Hepatocyte (in vitro differentiated cells): ENCODE data around the gene TNFSF4. TPM values are rescaled to one million over a fixed set of nuclear protein-coding genes. Genes with fewer than 3 reads are reported as not detected.

Experiments used
- DNase-seq: peaks from one replicate; pipeline ENCODE4 v3.0.0-alpha.2; 2016; ENCODE audit warnings: low spot score
- H2AFZ ChIP-seq: fragments of 200-600 bp; sonication (generic); 2 replicates; pipeline ENCODE4 v1.6.0; 2016; ENCODE audit warnings: antibody characterized with exemption, mild to moderate bottlenecking
- H3K27ac ChIP-seq: fragments of 200-600 bp; sonication (generic); 2 replicates; pipeline ENCODE4 v1.5.1; 2016; ENCODE audit warnings: mild to moderate bottlenecking
- H3K27me3 ChIP-seq: fragments of 200-600 bp; sonication (generic); 2 replicates; pipeline ENCODE4 v1.6.1; 2016
- H3K36me3 ChIP-seq: fragments of 200-600 bp; sonication (generic); replicated peaks from 2 replicates; pipeline ENCODE4 v1.5.1; 2016; ENCODE audit warnings: low read depth; ENCODE audit not compliant: insufficient read depth
- H3K4me1 ChIP-seq: fragments of 200-600 bp; sonication (generic); 2 replicates; pipeline ENCODE4 v1.5.1; 2016; ENCODE audit warnings: mild to moderate bottlenecking, moderate library complexity; ENCODE audit not compliant: insufficient read depth
- H3K4me2 ChIP-seq: fragments of 200-600 bp; sonication (generic); 2 replicates; pipeline ENCODE4 v1.6.0; 2016
- H3K4me3 ChIP-seq: fragments of 200-600 bp; sonication (generic); 2 replicates; pipeline ENCODE4 v1.5.1; 2016; ENCODE audit warnings: mild to moderate bottlenecking
- H3K79me2 ChIP-seq: fragments of 200-600 bp; sonication (generic); 2 replicates; pipeline ENCODE4 v1.6.0; 2017; ENCODE audit warnings: mild to moderate bottlenecking
- H3K9me2 ChIP-seq: fragments of 200-600 bp; sonication (generic); replicated peaks from 2 replicates; pipeline ENCODE4 v1.6.0; 2017; ENCODE audit warnings: mild to moderate bottlenecking; ENCODE audit not compliant: insufficient read depth
- H3K9me3 ChIP-seq: fragments of 200-600 bp; sonication (generic); 2 replicates; pipeline ENCODE4 v1.5.1; 2016; ENCODE audit warnings: low read depth, mild to moderate bottlenecking
- H4K20me1 ChIP-seq: fragments of 200-600 bp; sonication (generic); 2 replicates; pipeline ENCODE4 v1.6.0; 2016; ENCODE audit warnings: mild to moderate bottlenecking; ENCODE audit not compliant: insufficient read depth, poor library complexity, severe bottlenecking
- EZH2 ChIP-seq: fragments of 200-600 bp; sonication (generic); IDR thresholded peaks from 2 replicates; pipeline ENCODE4 v1.6.1; 2016; ENCODE audit warnings: antibody characterized with exemption, mild to moderate bottlenecking, borderline replicate concordance
- EZH2phosphoT487 ChIP-seq: fragments of 200-600 bp; sonication (generic); IDR thresholded peaks from one replicate; pipeline ENCODE4 v1.6.1; 2018; ENCODE audit warnings: antibody characterized with exemption, mild to moderate bottlenecking, low read depth, moderate library complexity; ENCODE audit not compliant: unreplicated experiment, severe bottlenecking
- WGBS: methylation state at CpG from one replicate; pipeline ENCODE4 v1.1.6; 2016; ENCODE audit warnings: low lambda C conversion rate; ENCODE audit errors: missing lambda C conversion rate; 5-methylcytosine and 5-hydroxymethylcytosine counted together
- polyA plus RNA-seq: library from polyadenylated mRNA; unstranded; fragments of >200 nt; fragmentation: Nextera tagmentation; extraction: Ambion mirVana; gene quantifications from 2 replicates; pipeline ENCODE4 v1.2.1, GENCODE V29; 2016
- total RNA-seq: library from RNA; depleted of rRNA; stranded (reverse); fragments of >200 nt; gene quantifications from 2 replicates; pipeline ENCODE4 v1.2.3, GENCODE V29; 2014
- TF ChIP-seq, protein P1 (sequence below): fragments of 200-600 bp; sonication (generic); IDR thresholded peaks from 2 replicates; pipeline ENCODE4 v1.5.1; 2016; ENCODE audit warnings: antibody characterized with exemption, mild to moderate bottlenecking; ENCODE audit not compliant: poor library complexity

The TNFSF4 gene
- total and polyA plus RNA-seq, 2 experiments from 2014 or later, result 0.80 to 3.9 TPM

DNA sequence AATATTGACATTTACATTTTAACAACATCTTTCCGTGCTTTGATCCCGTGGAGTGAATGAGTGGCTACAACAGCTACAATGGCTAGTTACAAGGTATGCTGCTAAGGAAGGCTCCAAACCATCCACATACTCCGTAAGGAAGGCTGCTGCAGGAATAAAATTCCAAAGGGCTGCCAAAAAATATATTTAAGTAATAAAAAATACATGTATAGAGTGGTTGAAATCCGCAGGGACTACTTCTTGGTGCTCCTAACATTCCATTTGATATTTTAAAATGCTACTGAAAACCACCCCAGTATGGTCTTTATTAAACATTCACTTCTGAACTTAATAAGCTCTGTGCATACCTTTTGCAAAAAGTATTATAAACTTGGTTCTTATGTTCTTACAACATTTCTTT, 25.3 kb downstream of the TNFSF4 start:
- WGBS, result 88% methylated on average over 4 of the region's 4 CpGs
- TF ChIP-seq EZH2, result no peak
- TF ChIP-seq, protein P1, sequence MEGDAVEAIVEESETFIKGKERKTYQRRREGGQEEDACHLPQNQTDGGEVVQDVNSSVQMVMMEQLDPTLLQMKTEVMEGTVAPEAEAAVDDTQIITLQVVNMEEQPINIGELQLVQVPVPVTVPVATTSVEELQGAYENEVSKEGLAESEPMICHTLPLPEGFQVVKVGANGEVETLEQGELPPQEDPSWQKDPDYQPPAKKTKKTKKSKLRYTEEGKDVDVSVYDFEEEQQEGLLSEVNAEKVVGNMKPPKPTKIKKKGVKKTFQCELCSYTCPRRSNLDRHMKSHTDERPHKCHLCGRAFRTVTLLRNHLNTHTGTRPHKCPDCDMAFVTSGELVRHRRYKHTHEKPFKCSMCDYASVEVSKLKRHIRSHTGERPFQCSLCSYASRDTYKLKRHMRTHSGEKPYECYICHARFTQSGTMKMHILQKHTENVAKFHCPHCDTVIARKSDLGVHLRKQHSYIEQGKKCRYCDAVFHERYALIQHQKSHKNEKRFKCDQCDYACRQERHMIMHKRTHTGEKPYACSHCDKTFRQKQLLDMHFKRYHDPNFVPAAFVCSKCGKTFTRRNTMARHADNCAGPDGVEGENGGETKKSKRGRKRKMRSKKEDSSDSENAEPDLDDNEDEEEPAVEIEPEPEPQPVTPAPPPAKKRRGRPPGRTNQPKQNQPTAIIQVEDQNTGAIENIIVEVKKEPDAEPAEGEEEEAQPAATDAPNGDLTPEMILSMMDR, result no peak
- no peak for TF ChIP-seq EZH2phosphoT487
- no peak for DNase-seq
- Histone ChIP-seq H3K4me2 (no peak overlapping the region), H3K79me2 (no peaks in the 10 kb centered on the region), H4K20me1 (no peaks in the 10 kb centered on the region), H3K27ac (no peak overlapping the region), H3K4me3 (no peak overlapping the region), H3K9me3 (no peaks in the 10 kb centered on the region), H3K36me3 (no peaks in the 10 kb centered on the region), H2AFZ (no peak overlapping the region), H3K4me1 (no peaks in the 10 kb centered on the region), H3K9me2 (no peaks in the 10 kb centered on the region), H3K27me3 (no peaks in the 10 kb centered on the region)

DNA sequence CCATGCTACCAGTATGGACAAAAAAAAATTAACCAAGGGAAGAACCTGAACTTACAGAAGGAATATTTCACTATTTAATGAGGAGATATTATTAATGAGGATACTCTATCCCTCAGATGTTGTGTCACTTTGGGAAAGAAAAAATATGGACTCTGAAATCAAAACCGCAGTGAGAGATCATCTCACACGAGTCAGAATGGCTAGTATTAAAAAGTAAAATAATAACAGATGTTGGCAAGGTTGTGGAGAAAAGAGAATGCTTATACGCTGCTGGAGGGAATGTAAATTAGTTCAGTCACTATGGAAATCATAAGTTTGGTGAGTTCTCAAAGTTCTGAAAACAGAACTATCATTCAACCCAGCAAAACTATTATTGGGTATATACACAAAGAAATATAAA, 30.9 kb downstream of the TNFSF4 start:
- H3K4me1 ChIP-seq, result no peaks in the 10 kb centered on the region
- no peak for DNase-seq
- no peak overlapping the region for H3K4me3 ChIP-seq
- no peaks in the 10 kb centered on the region for H3K79me2 ChIP-seq
- no peaks in the 10 kb centered on the region for H3K9me2 ChIP-seq
- TF ChIP-seq EZH2 (no peak), EZH2phosphoT487 (no peak)
- TF ChIP-seq, protein P1, result no peak
- H3K27me3 ChIP-seq, result no peaks in the 10 kb centered on the region
- no peaks in the 10 kb centered on the region for H3K36me3 ChIP-seq
- H2AFZ ChIP-seq, result no peak overlapping the region
- H4K20me1 ChIP-seq, result no peaks in the 10 kb centered on the region
- 88% methylated on average over 3 of the region's 3 CpGs for whole genome bisulfite sequencing
- no peak overlapping the region for H3K4me2 ChIP-seq
- H3K9me3 ChIP-seq, result peaks cover 4% of the 10 kb centered on the region
- H3K27ac ChIP-seq, result no peak overlapping the region

DNA sequence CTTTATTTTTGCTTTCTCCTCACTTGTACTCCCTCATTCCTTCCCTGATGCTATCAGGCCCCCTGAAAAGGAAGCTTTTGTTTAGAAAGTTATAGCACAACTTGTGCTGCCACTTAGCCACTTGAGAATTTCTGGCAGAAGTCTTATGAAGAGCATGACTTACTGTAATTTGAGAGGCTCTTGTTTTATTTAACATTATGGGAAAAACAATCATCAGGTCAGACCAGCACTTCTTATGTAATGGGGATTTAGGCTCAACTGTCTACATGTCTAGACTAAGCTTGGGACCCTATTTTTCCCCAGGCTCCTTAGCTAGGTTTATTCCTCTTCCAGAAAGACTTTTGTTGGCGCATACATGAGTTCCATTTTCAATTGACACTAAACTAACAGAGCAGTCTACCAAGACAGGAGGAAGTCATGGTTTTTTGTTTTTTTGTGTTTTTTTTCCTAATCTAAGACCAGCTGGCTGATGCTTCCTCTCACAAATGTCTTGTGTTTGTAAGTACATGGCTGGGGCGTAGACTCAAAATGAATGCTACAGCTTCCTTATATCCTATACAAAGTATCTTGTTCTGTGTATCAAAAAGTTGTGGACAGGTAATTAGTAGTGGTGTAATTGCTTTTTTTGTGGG, 31.5 kb downstream of the TNFSF4 start:
- H4K20me1 ChIP-seq, result no peaks in the 10 kb centered on the region
- no peaks in the 10 kb centered on the region for H3K27me3 ChIP-seq
- no peak for DNase-seq
- H3K4me3 ChIP-seq, result no peak overlapping the region
- TF ChIP-seq, protein P1, result no peak
- TF ChIP-seq EZH2phosphoT487, result no peak
- no peak for TF ChIP-seq EZH2
- H3K4me2 ChIP-seq, result no peak overlapping the region
- no peaks in the 10 kb centered on the region for H3K4me1 ChIP-seq
- no peak overlapping the region for H2AFZ ChIP-seq
- peaks cover 6% of the 10 kb centered on the region for H3K9me3 ChIP-seq
- no peak overlapping the region for H3K27ac ChIP-seq
- H3K9me2 ChIP-seq, result no peaks in the 10 kb centered on the region
- no peaks in the 10 kb centered on the region for H3K79me2 ChIP-seq
- no peaks in the 10 kb centered on the region for H3K36me3 ChIP-seq
- 93% methylated on average over 2 of the region's 2 CpGs for WGBS

DNA sequence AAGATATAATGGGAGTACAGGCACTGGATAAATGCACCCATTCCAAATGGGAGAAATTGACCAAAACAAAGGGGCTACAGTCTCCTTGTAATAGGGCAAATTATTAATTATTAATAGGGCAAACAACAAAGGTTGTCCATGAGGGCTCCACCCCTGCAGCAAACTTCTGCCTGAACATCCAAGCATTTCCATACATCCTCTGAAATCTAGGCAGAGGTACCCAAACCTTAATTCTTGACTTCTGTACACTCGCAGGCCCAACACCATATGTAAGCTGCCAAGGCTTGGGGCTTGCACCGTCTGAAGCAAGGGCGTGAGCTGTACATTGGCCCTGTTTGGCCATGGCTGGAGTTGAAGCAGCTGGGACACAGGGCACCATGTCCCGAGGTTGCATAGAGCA, 33.7 kb downstream of the TNFSF4 start:
- no peaks in the 10 kb centered on the region for H3K36me3 ChIP-seq
- TF ChIP-seq EZH2, result no peak
- DNase-seq, result no peak
- H3K79me2 ChIP-seq, result no peaks in the 10 kb centered on the region
- H3K4me3 ChIP-seq, result no peak overlapping the region
- H4K20me1 ChIP-seq, result no peaks in the 10 kb centered on the region
- H3K9me3 ChIP-seq, result peaks cover 6% of the 10 kb centered on the region
- 94% methylated on average over 4 of the region's 4 CpGs for WGBS
- H3K27ac ChIP-seq, result no peak overlapping the region
- H3K9me2 ChIP-seq, result no peaks in the 10 kb centered on the region
- H2AFZ ChIP-seq, result no peak overlapping the region
- H3K4me2 ChIP-seq, result no peak overlapping the region
- no peaks in the 10 kb centered on the region for H3K4me1 ChIP-seq
- no peaks in the 10 kb centered on the region for H3K27me3 ChIP-seq
